ENCODE measurements around the gene MAD2L2. TPM values are rescaled to one million over a fixed set of nuclear protein-coding genes. Genes with fewer than 3 reads are reported as not detected.

Gene MAD2L2
- total RNA-seq, 1 experiment from 2014 or later, result 127 TPM

DNA sequence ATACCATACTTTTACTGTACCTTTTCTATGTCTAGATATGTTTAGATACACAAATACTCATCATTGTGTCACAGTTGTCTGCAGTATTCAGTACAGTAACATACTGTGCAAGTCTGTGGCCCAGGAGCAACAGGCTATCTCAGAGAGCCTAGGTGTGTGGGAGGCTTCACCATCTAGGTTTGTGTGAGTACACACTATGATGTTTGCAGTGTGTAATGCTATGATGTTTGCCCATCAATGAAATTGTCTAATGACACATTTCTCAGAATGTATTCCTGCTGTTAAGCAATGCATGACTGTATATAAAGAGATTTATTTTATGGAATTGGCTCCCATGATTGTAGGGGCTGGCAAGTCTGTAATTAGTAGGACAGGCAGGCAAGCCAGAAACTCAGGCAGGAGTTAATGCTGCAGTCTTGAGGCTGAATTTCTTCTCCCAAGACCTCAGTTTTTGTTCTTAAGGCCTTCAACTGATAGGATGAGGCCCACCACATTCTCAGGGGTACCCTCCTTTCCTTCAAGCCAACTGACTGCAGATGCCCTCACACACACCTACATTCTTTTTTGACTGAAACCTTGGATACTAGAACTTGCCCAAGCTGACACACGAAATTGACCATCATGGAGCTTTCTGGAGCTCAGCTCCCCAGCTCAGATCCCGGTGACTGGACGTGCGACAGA is 47.3 kb upstream of the MAD2L2 start:
- Histone ChIP-seq H3F3A (ENCODE audit: low read length, unreplicated experiment) (no peaks in the 10 kb centered on the region), H3K27ac (ENCODE audit: low read length) (no peak overlapping the region), H3K27me3 (ENCODE audit: low read length) (no peaks in the 10 kb centered on the region), H4K20me1 (ENCODE audit: low read length) (no peaks in the 10 kb centered on the region), H3K4me2 (ENCODE audit: low read length) (no peak overlapping the region), H3K79me2 (ENCODE audit: low read length) (no peaks in the 10 kb centered on the region), H3K9me2 (replicated peaks; ENCODE audit: low read length) (no peaks in the 10 kb centered on the region), H3K9ac (ENCODE audit: low read length) (no peak overlapping the region), H3K9me3 (ENCODE audit: low read length) (no peaks in the 10 kb centered on the region), H2AFZ (ENCODE audit: low read length) (no peak overlapping the region), H3K4me1 (ENCODE audit: insufficient read depth, low read length) (peaks cover 7% of the 10 kb centered on the region; the same call in 1 of the 2 replicates), H3K36me3 (ENCODE audit: low read depth, low read length) (no peaks in the 10 kb centered on the region), H3K4me3 (ENCODE audit: low read length) (no peak overlapping the region)
- no peak for TF ChIP-seq EZH2phosphoT487 (IDR thresholded peaks at IDR 0.05; ENCODE audit: borderline replicate concordance, low read length)
- no peak for TF ChIP-seq EZH2 (IDR thresholded peaks at IDR 0.05; ENCODE audit: low read length, unreplicated experiment)
- TF ChIP-seq, protein P1, sequence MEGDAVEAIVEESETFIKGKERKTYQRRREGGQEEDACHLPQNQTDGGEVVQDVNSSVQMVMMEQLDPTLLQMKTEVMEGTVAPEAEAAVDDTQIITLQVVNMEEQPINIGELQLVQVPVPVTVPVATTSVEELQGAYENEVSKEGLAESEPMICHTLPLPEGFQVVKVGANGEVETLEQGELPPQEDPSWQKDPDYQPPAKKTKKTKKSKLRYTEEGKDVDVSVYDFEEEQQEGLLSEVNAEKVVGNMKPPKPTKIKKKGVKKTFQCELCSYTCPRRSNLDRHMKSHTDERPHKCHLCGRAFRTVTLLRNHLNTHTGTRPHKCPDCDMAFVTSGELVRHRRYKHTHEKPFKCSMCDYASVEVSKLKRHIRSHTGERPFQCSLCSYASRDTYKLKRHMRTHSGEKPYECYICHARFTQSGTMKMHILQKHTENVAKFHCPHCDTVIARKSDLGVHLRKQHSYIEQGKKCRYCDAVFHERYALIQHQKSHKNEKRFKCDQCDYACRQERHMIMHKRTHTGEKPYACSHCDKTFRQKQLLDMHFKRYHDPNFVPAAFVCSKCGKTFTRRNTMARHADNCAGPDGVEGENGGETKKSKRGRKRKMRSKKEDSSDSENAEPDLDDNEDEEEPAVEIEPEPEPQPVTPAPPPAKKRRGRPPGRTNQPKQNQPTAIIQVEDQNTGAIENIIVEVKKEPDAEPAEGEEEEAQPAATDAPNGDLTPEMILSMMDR (conservative IDR thresholded peaks at IDR 0.05; ENCODE audit: low read depth, low read length), result no peak
- DNase-seq (peak; percentile 49), ATAC-seq (peak; percentile 31)
- BruUV-seq (replicated peaks), result no TSS peak
- intact Hi-C loops (cut with micrococcal nuclease), result no loop called here
- POLR2A ChIA-PET (ENCODE audit: unreplicated experiment), result no interaction called here
- CTCF ChIA-PET, result no interaction called here

DNA sequence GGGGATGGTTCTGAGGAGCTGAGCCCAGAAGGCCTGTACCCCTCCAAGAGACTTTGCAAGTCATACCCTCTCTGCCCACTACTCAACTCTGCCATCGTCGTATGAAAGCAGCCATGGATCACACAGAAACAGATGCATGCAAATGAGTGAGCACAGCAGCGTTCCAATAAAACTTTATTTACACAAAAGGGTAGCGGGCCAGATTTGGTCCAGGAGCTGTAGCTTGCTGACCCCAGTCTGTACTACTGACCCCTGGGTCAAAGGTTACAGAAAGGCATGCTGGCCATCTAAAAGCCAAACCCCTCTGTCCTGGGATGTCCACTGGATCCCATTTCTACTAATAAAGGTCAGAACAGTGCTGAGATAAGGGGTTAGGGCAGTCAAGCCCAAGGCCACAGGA is 46.2 kb upstream of the MAD2L2 start:
- DNase-seq (no peak), ATAC-seq (no peak)
- no TSS peak for BruUV-seq (replicated peaks)
- TF ChIP-seq, protein P1 (conservative IDR thresholded peaks at IDR 0.05; ENCODE audit: low read depth, low read length), result no peak
- TF ChIP-seq EZH2phosphoT487 (IDR thresholded peaks at IDR 0.05; ENCODE audit: borderline replicate concordance, low read length) (no peak), EZH2 (IDR thresholded peaks at IDR 0.05; ENCODE audit: low read length, unreplicated experiment) (no peak)
- Histone ChIP-seq H3K27ac (ENCODE audit: low read length) (no peak overlapping the region), H3F3A (ENCODE audit: low read length, unreplicated experiment) (no peaks in the 10 kb centered on the region), H3K4me3 (ENCODE audit: low read length) (no peak overlapping the region), H4K20me1 (ENCODE audit: low read length) (no peaks in the 10 kb centered on the region), H3K9ac (ENCODE audit: low read length) (no peak overlapping the region), H3K79me2 (ENCODE audit: low read length) (no peaks in the 10 kb centered on the region), H3K36me3 (ENCODE audit: low read depth, low read length) (no peaks in the 10 kb centered on the region), H3K9me3 (ENCODE audit: low read length) (no peaks in the 10 kb centered on the region), H3K27me3 (ENCODE audit: low read length) (no peaks in the 10 kb centered on the region), H2AFZ (ENCODE audit: low read length) (no peak overlapping the region), H3K4me1 (ENCODE audit: insufficient read depth, low read length) (peaks cover 7% of the 10 kb centered on the region; the same call in 1 of the 2 replicates), H3K4me2 (ENCODE audit: low read length) (no peak overlapping the region), H3K9me2 (replicated peaks; ENCODE audit: low read length) (no peaks in the 10 kb centered on the region)
- CTCF ChIA-PET, result no interaction called here
- POLR2A ChIA-PET (ENCODE audit: unreplicated experiment), result no interaction called here
- intact Hi-C loops (cut with micrococcal nuclease), result no loop called here

DNA sequence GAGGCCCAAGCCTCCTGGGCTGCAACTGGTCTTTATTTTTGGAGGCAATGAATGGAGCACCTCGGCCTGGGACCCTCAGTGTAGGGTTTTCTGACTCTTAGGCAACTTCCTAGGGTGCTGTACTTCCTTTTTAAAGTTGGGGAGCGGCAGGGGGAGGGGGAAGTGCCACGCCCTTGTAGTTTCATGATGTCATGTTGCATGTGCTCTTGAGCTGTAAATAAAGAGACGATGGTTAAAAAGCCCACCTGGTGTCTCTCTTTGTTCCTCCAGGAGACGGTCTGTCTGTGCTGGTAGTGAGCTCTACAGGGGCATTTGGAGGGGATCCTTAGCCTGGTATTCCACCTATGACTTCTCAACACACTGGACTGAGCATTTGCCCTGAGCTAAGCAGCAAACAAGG is 44.7 kb upstream of the MAD2L2 start:
- H3K27me3 ChIP-seq (ENCODE audit: low read length), result no peaks in the 10 kb centered on the region
- H3K27ac ChIP-seq (ENCODE audit: low read length), result no peak overlapping the region
- no peak overlapping the region for H3K4me3 ChIP-seq (ENCODE audit: low read length)
- DNase-seq, result no peak
- ChIA-PET CTCF (no interaction called here), POLR2A (ENCODE audit: unreplicated experiment) (no interaction called here)
- ATAC-seq, result no peak
- H4K20me1 ChIP-seq (ENCODE audit: low read length), result no peaks in the 10 kb centered on the region
- intact Hi-C loops (cut with micrococcal nuclease), result no loop called here
- no peaks in the 10 kb centered on the region for H3K9me2 ChIP-seq (replicated peaks; ENCODE audit: low read length)
- TF ChIP-seq EZH2phosphoT487 (IDR thresholded peaks at IDR 0.05; ENCODE audit: borderline replicate concordance, low read length), result no peak
- TF ChIP-seq, protein P1 (conservative IDR thresholded peaks at IDR 0.05; ENCODE audit: low read depth, low read length), result no peak
- TF ChIP-seq EZH2 (IDR thresholded peaks at IDR 0.05; ENCODE audit: low read length, unreplicated experiment), result no peak
- no peak overlapping the region for H3K9ac ChIP-seq (ENCODE audit: low read length)
- no peaks in the 10 kb centered on the region for H3K79me2 ChIP-seq (ENCODE audit: low read length)
- H2AFZ ChIP-seq (ENCODE audit: low read length), result no peak overlapping the region
- no TSS peak for BruUV-seq (replicated peaks)
- peaks cover 6% of the 10 kb centered on the region; the same call in 1 of the 2 replicates for H3K4me1 ChIP-seq (ENCODE audit: insufficient read depth, low read length)
- no peak overlapping the region for H3K4me2 ChIP-seq (ENCODE audit: low read length)
- no peaks in the 10 kb centered on the region for H3K36me3 ChIP-seq (ENCODE audit: low read depth, low read length)
- no peaks in the 10 kb centered on the region for H3K9me3 ChIP-seq (ENCODE audit: low read length)
- no peaks in the 10 kb centered on the region for H3F3A ChIP-seq (ENCODE audit: low read length, unreplicated experiment)
